HG02938 (cell line): ENCODE measurements around the gene RPL35.
"Not testable (repeated sequence)": the region's sequence is repeated elsewhere in the genome, so short reads cannot be mapped to it uniquely, and the experiment has no call there.

Experiments used
- ATAC-seq: cut with Tn5 transposase; IDR thresholded peaks from one replicate; pipeline ENCODE4 v1.9.1; 2021; ENCODE audit warnings: mild to moderate bottlenecking, moderate library complexity; ENCODE audit not compliant: unreplicated experiment

RPL35 gene

GRCh38 chr9:124852829-124853531 lies 8.8 kb downstream of the RPL35 start, which contains the start of gene WDR38:
Gene WDR38 (plus strand): TSS chr9:124853460. CDS start chr9:124853532, 72 bp downstream.
- peak; percentile 66 for ATAC-seq

- no peak for ATAC-seq
These were observed 9.5 kb downstream of the RPL35 start for GRCh38 chr9:124852121-124852828.

GRCh38 chr9:124849801-124850200 lies 12.0 kb downstream of the RPL35 start:
- ATAC-seq = no peak

GRCh38 chr9:124846969-124847368 lies 14.8 kb downstream of the RPL35 start:
- no peak for ATAC-seq

GRCh38 chr9:124846467-124846866 lies 15.3 kb downstream of the RPL35 start:
- not testable (repeated sequence) for ATAC-seq

GRCh38 chr9:124844291-124844690 lies 17.5 kb downstream of the RPL35 start:
- ATAC-seq = no peak

GRCh38 chr9:124843456-124844034 lies 18.2 kb downstream of the RPL35 start:
- ATAC-seq = no peak

- no peak for ATAC-seq
These were observed 20.5 kb downstream of the RPL35 start for GRCh38 chr9:124841075-124841821.

- ATAC-seq = no peak
These were observed 21.4 kb downstream of the RPL35 start for GRCh38 chr9:124840300-124840833.

GRCh38 chr9:124839612-124840299 lies 22.0 kb downstream of the RPL35 start:
- no peak for ATAC-seq

- ATAC-seq = not testable (repeated sequence)
These were observed 23.0 kb downstream of the RPL35 start for GRCh38 chr9:124838567-124839275.

- ATAC-seq = not testable (repeated sequence)
These were observed 23.6 kb downstream of the RPL35 start for GRCh38 chr9:124838132-124838531.

GRCh38 chr9:124835026-124835557 lies 26.7 kb downstream of the RPL35 start:
- no peak for ATAC-seq

- no peak for ATAC-seq
These were observed 27.2 kb downstream of the RPL35 start for GRCh38 chr9:124834591-124834990.

- ATAC-seq = no peak
These were observed 30.0 kb downstream of the RPL35 start for GRCh38 chr9:124831642-124832364.

GRCh38 chr9:124830593-124830992 lies 31.2 kb downstream of the RPL35 start:
- no peak for ATAC-seq

GRCh38 chr9:124829334-124829669 lies 32.5 kb downstream of the RPL35 start:
- ATAC-seq = no peak

GRCh38 chr9:124828489-124829333 lies 33.0 kb downstream of the RPL35 start:
- ATAC-seq = no peak
